IPS-NIHi11 (cell line): ENCODE data around the gene PTTG1IP.
"Not testable (repeated sequence)": the region's sequence is repeated elsewhere in the genome, so short reads cannot be mapped to it uniquely, and the experiment has no call there.

Experiments used
- DNase-seq: peaks from one replicate; pipeline ENCODE4 v3.0.0; 2012; ENCODE audit warnings: mixed read lengths, low spot score

PTTG1IP gene

DNA sequence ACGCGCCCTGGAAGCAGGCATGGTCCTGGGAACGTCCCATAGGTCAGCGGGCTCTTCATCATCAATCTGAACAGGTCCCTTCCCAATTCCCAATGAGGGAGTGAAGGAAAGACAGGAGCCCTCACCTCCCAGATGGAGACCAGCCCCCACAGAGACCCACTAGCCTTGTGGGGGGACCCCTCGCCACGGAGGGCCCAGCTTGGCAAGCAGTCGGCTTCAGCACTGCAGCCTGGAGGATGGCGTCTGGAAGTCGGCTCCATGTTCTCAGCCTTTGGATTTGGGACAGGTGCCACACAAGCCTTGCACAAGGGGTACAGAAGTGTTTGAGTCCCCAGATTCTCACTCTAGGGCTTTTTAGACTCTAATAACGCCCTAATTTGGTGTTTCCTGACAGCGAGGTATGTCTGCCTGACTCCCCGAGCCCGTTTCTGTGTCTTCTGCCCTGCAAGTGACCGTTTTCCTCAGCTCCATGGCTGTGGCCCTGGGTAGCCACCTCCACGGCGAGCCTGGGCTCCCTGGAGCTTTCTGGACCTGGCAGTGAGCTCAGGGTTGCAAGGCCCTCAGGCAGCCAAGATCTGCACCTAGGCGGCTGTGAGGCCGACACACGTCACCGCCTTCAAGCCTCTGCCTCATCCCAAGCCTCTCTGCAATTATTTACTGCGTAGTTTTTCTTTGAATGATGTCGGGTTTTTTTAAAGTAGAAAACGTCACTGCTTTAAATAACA is 30.6 kb downstream of the PTTG1IP start:
- no peak for DNase-seq

DNA sequence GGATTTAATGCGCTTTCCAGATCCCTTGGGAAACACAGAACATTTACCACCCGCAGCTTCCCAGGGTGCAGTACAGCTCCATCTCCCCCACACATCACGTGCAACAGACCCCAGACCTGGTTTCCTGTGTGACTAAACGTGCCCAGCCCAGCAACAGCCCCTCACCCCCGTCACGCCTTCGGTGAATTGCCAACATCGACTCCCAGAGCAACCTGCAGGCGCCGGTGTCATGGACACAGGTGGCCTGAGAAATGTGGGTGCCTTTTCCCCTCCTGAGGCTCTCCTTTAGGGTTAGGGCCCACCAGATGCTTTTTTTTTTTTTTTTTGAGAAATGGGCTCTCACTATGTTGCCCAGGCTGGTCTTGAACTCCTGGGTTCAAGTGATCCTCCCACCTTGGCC is 31.4 kb downstream of the PTTG1IP start:
- DNase-seq = no peak

DNA sequence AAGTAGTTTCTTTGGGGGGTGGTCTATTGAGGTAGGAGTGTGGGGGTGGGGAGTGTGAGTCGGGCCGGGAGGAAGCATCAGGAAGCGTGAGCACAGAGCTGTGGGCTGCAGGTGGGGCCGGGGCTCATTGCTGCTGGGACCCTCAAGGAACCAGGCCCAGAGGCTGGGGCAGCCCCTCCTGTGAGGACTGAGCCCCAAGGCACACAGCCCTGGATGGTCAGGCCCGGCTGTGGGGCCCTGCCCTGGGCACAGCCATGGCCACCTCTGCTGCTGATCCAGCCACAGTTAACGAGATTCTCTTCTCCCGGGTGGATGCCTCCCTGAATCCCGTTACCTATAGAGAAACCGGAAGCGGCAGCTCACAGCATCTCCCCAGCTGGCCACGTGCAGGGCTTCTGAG is 32.7 kb downstream of the PTTG1IP start:
- DNase-seq = no peak

DNA sequence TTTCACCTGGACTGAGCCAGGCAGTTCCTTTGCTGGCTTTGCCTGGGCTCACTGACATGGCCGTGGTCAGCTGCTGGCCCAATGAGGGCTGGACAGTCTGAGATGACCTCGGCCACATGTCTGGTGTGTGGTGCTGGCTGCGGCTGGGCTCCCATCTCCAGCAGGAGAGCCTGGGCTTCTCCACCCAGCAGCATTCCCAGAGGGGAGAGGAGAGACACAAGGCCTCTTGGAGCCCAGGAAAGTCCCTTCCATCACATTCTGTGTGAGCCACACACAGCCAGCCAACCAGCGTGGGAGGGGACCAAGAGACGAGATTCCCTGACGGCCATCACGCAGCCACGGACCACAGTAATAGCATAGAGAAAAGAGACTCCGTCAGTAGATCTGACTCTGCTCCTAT is 34.5 kb downstream of the PTTG1IP start:
- DNase-seq = no peak

DNA sequence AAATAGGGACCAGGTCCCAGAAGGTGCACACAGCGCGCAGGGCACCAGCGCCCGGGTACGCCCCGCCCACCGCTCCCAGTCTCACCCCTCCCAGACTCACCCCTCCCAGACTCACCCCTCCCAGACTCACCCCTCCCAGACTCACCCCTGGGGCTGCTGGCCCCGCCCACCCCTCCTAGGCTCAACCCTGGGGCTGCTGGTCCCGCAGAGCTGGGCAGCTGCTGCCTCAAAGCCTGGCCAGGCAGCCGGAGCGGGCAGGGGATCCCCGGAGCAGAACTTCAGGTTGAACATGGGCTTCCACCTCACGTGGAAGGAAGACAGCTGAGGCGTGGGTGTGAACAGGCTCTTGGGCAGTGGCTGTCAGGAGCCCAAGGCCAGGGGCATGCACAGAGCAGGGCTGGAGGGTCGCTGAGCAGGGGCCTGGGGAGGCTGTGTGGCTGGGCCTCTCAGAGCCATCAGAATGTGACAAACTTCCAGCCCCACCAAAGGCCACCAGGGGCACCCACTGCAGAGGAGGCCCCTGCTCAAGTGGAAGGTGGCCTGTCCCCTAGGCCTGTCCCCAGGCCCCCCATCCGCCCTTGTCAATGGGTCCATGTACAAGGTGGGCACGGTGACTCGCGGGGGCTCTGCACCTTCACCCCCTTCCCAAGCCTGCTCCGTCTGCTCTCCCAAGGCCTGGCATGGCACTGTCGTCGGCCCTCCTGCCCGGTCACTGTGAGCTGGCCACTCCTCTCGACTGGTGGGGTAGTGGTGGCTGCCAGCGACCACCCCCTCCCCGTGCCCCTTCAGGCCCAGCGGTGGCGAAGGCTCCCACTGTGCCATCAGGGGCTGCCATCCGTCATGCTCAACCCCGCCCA is 35.2 kb downstream of the PTTG1IP start:
- no peak for DNase-seq

DNA sequence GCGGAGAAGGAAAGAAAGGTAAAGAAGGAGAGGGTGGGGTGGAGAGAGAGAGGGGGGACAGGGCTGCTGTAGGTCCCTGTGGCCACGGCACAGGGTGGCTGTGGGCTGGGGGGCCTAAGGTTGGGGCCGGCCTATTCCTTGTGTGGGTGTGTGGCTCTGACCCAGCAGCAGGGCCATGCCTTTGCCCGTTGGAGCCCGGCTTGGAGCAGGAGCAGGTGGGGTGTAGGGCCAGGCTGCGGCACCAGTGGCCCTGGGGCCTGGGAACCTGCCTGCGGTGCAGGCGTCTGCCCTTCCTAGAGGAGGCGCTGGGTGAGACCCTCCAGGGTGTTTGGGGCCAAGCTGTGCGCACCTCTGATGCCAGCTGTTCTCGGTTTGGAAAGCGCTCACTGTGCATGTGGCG is 36.0 kb downstream of the PTTG1IP start:
- no peak for DNase-seq

DNA sequence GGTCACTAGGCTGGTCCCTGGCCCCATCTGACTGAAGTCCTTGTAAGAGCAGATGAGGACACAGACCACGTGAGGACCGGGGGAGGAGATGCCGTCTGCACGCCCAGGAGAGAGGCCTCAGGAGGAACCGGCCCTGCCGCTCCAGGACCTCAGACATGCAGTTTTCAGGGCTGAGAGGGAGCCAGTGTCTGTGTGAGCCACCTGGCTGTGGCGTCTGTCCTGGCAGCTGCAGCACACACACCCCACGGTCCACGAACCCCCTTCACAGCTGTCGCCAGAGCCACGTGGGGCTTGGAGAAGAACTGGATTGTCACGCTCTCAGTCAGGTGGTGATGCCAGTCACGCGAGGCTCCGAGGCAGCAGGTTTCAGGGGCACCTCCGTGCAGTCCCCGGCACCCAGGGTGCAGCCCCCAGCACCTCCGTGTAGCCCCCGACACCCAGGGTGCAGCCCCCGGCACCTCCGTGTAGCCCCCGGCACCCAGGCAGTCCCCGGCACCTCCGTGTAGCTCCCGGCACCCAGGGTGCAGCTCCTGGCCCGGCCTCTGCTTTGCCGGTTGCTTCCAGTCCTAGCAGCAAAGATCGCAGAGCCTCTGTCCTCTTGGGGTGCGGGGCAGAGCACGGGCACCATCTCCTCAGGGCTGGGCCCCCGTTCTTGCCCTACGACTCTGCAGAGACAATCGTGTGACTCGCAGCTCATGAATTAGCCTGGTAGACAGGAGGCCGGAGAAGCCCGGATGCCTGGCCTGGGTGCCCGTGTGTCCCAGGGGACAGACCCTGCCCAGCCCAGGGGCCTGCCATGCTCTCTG is 36.6 kb downstream of the PTTG1IP start:
- no peak for DNase-seq

DNA sequence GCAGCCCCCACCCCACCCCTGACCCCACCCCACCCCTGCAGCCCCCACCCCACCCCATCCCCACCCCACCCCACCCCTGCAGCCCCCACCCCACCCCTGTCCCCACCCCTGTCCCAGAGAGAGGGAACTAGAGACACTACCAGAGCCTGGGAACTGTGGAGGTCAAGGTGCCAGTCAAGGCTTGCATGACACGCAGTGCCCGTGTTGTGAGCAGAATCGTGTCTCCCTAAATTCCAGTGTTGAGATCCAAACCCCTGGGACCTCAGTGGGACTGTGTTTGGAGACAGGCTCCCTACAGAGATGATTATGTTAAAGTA is 37.2 kb downstream of the PTTG1IP start:
- no peak for DNase-seq

DNA sequence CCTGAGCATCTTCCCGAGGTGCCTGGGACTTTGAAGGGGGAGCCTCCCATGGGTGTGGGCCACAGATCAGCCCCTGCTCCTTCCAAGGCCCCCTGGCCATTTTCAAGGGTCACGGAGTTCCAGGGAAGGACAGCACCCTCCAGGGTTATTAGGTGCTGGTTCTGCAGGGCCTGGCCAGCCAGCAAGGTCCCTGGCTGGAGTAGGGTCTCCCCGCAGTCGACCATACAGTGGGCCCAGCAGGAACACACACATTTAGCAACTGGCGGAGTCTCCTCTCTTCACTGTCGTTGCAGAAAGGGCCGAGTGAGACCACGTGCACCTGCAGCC is 37.9 kb downstream of the PTTG1IP start:
- no peak for DNase-seq

DNA sequence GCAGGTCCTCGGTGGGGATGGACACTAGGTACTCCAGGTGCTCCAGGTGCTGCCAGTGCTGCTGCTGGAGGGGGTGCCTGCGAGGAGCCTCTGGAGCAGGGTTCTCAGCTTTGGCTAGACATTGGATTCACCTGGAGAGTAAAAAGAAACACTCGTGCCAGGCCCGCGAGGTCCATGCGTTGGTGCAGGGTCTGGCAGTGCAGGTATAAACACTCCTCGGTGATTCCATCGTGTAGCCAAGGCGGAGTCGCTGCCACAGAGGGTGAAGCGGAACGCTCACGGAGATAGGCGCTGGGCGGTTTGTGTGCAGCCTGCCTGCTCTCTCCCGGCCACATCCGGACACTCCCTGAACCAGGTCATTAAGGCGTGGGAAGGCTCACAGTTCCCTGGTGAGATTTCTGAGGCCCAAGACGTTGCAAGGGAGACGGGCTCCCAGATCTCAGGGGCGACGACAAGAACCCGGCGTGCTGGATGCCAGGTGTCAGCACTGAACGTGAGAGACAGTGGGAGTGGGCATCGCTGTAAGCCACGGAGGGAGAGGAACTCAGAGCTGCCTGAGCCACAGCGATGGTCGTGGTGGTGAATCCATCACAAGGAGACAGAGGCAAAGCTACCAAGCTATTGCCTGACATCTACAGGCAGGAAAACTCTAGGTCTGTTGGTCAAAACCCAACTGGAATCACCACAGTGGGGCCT is 38.4 kb downstream of the PTTG1IP start:
- no peak for DNase-seq

DNA sequence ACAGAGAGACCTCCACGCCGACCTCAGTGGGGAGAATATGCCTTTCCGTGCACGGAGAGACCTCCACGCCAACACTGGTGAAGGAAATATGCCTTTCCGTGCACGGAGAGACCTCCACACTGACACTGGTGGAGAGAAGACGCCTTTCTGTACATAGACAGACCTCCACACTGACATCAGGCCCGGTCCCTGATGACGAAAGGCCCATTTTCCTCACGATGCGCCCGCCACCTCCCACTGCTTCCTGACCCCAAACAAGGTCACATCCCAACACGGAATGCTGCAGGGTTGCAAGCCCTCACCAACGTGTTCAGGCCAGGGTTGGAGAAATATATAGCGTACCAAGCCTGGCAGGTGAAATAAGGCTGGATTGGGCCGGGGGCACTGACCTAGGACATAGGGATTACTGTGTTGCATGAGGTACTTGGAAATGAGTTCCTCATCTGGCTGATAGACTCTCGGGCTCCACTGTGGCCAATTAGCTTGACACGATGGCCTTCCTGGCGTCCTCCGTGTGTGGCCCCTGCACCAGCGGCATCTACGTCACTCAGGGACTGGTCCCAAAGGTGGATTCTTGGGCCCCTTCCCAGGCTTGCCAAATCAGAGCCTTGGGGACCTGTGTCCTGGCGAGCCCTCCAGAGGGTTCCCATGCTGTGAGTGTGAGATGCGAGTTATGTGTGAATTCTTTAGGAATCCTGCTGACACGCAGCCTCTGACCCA is 39.1 kb downstream of the PTTG1IP start:
- no peak for DNase-seq

DNA sequence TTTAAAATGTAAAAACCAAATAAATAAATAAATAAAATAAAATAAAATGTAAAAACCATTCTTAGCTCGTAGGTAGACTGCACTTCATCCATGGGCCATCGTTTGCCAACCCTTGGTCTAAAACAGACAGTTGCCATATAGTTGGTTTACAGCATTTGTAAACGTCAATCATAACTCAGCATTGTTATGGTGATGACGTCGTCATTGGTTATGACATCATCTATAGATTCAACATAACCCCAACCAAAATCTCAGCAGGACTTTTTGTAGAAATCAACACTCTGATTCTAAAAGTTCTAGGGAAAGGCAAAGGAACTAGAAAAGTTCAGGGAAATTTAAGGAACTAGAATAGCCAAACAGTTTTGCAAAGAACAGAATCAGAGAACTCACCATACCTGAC is 39.8 kb downstream of the PTTG1IP start:
- DNase-seq = no peak

DNA sequence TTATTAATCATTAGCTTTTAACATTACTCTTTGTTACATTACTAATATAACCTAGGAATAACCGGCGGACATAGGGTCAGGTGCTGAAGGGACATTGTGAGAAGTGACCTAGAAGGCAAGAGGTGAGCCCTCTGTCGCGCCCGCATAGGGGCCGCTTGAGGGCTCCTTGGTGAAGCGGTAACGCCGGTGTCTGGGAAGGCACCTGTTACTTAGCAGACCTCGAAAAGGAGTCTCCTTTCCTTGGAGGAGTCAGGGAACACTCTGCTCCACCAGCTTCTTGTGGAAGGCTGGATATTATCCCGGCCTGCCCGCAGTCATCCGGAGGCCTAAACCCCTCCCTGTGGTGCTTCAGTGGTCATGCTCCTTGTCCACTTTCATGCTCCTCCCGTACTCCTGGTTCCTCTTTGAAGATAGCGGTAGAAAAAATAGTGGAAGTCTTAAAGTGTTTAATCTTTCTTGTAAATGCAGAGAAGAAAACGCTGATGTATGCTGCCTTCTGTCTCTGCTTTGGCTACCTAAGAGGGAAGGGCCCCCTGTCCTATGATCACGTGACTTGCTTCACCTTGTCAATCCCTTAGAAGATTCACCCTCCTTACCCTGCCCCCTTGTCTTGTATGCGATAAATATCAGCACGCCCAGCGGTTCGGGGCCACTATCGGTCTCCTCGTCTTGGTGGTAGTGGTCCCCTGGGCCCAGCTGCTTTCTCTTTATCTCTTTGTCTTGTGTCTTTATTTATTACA is 40.8 kb downstream of the PTTG1IP start:
- DNase-seq = not testable (repeated sequence)

DNA sequence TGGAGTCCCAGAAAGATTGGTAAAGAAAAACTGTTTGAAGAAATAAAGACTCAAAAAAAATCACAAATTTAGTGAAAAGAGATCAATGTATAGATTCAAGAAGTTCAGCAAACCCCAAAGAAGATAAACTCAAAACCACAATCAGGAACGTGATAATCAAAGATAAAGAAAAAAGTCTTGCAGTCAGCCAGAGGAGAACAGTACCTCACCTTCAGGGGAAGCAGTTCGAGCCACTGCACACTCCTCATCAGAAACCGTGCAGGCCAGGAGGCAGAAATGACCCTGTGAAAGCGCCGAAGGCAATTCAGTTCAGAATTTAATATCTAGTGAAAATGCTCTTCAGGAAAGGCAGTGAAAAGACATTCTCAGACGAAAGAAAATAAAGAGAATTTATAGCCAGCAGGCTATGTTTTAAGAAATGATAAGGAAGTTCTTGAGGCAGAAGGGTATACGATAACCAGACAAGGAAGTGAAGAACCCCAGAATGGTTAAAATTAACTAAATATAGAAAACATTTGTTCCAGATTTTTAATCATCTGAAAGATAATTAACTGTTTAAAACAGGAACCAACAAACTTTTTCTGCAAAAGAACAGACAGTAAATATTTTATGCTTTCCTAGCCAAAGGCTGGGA is 42.1 kb downstream of the PTTG1IP start:
- no peak for DNase-seq

DNA sequence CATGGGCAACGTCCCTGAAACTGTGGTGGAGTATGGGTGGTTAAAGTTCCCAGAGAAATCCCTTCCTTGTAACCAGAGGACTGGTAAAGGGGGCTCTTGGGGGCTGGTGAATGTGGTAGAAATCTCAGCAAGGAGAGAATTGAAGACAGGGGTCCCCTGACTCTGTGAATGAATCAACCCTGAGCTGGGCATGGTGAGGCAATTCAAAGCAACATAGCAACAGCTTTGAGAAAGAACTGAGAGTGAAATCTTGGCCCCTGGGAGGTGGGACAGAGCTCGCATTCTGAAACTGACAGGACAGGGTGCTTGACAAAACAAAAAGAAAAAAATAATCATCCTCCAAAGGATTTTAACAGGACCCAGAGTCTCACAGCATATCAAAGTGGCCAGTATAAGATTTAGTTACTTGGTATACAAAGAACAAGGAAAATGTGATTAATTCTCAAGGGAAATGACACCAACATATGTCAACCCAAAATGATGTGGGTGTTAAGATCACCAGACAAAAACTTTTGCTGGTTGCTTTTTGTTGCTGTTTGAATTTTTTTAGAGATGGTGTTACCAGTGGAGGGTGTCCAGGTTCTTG is 43.9 kb downstream of the PTTG1IP start:
- DNase-seq = no peak

DNA sequence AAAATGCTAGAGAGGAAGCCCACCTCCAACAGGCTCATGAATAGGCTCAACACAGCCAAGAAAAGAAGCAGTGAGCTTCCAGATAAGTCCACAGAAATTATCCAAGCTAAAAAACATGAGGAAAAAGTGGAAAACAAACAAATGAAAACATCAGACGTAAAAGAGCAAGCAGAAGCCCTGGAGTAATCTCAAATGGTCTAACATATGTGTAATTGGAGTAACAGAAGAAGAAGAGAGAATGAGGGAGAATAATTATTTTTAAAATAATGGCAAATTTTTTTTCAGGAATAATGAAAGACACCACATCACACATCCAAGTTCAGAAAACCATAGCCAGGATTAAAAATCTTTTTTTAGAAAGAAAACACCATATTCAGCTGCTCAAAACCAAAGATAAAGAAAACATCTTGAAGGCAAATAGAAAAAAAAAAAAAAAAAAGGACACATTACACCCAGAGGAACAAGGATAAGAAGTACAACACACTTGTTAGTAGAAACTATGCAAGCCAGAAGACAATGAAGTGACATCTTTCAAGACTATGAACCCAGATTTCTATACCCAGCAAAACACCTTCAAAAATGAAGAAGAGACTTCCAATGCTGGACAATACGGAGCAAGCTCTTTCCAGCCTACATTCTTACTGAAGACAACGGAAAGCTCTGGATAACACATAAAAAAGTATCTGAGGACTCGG is 45.0 kb downstream of the PTTG1IP start:
- no peak for DNase-seq

DNA sequence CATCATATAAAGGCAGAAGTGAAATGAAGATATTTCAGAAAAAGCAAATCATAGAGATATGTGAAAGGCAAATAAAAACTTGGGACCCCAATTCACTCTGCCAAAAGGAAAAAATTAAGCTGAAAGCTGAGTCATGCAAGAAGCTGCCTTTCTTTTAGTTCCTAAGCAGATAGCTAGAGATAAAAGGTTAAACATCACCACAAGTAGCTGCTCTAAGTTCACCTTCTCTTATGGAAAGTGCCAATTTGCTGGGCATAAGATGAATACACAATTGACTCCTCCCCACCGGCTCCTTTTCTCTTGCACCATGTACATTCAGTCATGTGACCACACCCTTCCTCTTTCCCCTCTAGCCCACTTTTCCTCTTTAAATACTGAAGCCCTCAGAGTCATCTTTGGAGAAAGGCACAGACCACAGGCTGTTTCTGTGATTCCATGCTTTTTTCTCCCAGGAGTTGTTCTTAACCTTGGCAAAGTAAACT is 50.3 kb downstream of the PTTG1IP start:
- DNase-seq = no peak

DNA sequence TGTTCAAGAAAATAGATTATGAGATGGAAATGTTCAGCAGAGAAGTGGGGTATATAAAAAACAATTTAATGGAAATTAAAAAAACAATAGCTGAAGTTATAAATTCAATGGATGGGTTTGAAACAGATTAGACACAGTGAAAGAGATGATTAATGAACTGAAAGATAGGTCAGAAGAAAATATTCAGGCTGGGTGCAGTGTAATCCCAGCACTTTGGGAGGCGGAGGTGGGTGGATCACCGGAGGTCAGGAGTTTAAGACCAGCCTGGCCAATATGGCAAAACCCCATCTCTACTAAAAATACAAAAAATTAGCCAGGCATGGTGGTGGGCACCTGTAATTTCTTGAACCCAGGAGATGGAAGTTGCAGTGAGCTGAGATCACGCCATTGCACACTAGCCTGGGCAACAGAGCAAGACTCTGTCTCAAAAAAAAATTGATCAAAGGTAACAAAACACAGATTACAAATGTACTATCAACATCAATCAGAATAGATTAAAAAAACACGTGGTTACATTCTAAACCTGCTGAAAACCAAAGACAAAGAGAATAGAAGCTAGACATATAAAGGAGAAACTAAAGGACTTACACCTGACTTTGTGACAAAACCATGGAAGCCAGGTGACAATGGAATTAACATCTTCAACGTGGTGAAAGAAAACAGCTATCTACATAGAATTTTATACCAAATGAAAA is 50.9 kb downstream of the PTTG1IP start:
- no peak for DNase-seq

DNA sequence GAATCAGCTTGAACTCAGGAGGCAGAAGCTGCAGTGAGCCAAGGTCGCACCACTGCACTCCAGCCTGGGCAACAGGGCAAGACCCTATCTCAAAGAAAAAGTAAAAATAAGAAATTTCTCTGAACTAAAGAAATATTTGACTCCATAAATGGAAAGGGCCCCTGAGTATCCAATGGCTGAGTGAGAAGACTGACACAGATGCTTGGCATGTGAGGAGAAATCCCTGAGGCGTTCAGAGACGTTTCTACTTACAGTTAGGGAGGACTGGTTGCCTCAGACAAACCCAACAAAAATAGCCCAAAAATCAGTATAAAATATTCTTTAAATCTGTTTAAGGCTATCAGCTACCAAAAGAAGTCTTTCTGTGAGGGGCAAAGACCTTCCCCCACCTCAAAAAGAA is 52.6 kb downstream of the PTTG1IP start:
- DNase-seq = no peak
